ENCODE measurements around the gene CRPPA. TPM values are rescaled to one million over a fixed set of nuclear protein-coding genes. Genes with fewer than 3 reads are reported as not detected.

Gene CRPPA
- total and polyA plus RNA-seq, 2 of the 4 experiments (the other 2 are of a cell fraction) = 0.67 to 1.3 TPM

GRCh38 chr7:16463520-16463919, 42.2 kb upstream of the CRPPA start:
- no peak overlapping the region for H2BK120ac ChIP-seq (ENCODE audit: low read depth, low read length)

More at GRCh38 chr7:16463520-16463919, 42.2 kb upstream of the CRPPA start:
- Histone ChIP-seq H3K9ac (ENCODE audit: low read depth, low read length) (no peak overlapping the region), H2BK5ac (ENCODE audit: low read depth, low read length, poor library complexity, severe bottlenecking) (no peak overlapping the region), H3K18ac (ENCODE audit: low read depth, low read length) (no peak overlapping the region), H3K4me3 (ENCODE audit: insufficient read depth, low read depth, low read length) (no peak overlapping the region), H4K8ac (ENCODE audit: low read depth in 2 of 2, low read length in 2 of 2) (no peak overlapping the region), H3K23ac (ENCODE audit: low read depth, low read length) (no peak overlapping the region), H3K4ac (ENCODE audit: low read depth, low read length) (no peak overlapping the region), H3K27me3 (ENCODE audit: control insufficient read depth, insufficient read depth, low read length) (peaks cover 6% of the 10 kb centered on the region), H2BK20ac (ENCODE audit: low read depth, low read length) (no peak overlapping the region), H3K79me1 (ENCODE audit: low read depth in 1 of 2, low read length in 2 of 2) (no peaks in the 10 kb centered on the region), H3K56ac (ENCODE audit: extremely low read depth, insufficient read depth, low read length) (no peak overlapping the region), H2BK15ac (ENCODE audit: low read depth, low read length) (no peak overlapping the region), H3K14ac (replicated peaks; ENCODE audit: low read depth, low read length) (no peak overlapping the region), H4K5ac (ENCODE audit: low read depth, low read length) (no peak overlapping the region), H2AFZ (replicated peaks; ENCODE audit: low read length, poor library complexity) (no peak overlapping the region), H4K20me1 (ENCODE audit: insufficient read depth, low read length) (no peaks in the 10 kb centered on the region), H2AK9ac (replicated peaks; ENCODE audit: low read depth, low read length, poor library complexity) (no peak overlapping the region), H4K91ac (ENCODE audit: insufficient read depth, low read depth, low read length) (no peak overlapping the region), H3K4me2 (ENCODE audit: low read depth, low read length) (no peak overlapping the region), H3K9me3 (ENCODE audit: control insufficient read depth, insufficient read depth, low read length) (no peaks in the 10 kb centered on the region), H3K9me1 (ENCODE audit: insufficient read depth, low read length) (no peaks in the 10 kb centered on the region), H3K36me3 (ENCODE audit: control insufficient read depth, insufficient read depth, low read length) (no peaks in the 10 kb centered on the region), H2AK5ac (ENCODE audit: low read depth, low read length) (no peak overlapping the region), H3K27ac (ENCODE audit: insufficient read depth, low read length) (no peak overlapping the region), H3K4me1 (ENCODE audit: control insufficient read depth, insufficient read depth, low read length) (no peaks in the 10 kb centered on the region)
- intact Hi-C loops (cut with micrococcal nuclease) = no loop called here
- WGBS, 2 experiments (ENCODE audit: extremely low coverage in 2 of 2, insufficient read length in 1 of 2) = no CpG with 5 or more reads among the region's 2 CpGs
- ChIA-PET CTCF (interaction anchor here (0.6 to 1.4 kb wide), 4 partner anchors 9 to 74 kb away, joined by 3 read pairs; no protein-coding TSS in a partner anchor), POLR2A (ENCODE audit: unreplicated experiment) (no interaction called here)
- in situ Hi-C loops (cut with MboI; ENCODE audit: low sequenced_read_pairs) = no loop called here
- dilution Hi-C loops (cut with HindIII; ENCODE audit: low sequenced_read_pairs, unreplicated experiment) = no loop called here
- BruUV-seq (replicated peaks) = no TSS peak
- TF ChIP-seq RAD21 (IDR thresholded peaks at IDR 0.05; ENCODE audit: low read length) = no peak
- TF ChIP-seq MXI1 (IDR thresholded peaks at IDR 0.05; ENCODE audit: borderline replicate concordance, low read depth, low read length) = no peak
- no peak for TF ChIP-seq POLR2A (IDR thresholded peaks at IDR 0.05; ENCODE audit: low read depth, low read length)
- TF ChIP-seq BHLHE40 (IDR thresholded peaks at IDR 0.05; ENCODE audit: low read depth, low read length) = no peak
- no peak for TF ChIP-seq RCOR1 (IDR thresholded peaks at IDR 0.05; ENCODE audit: insufficient replicate concordance, low read length)
- no peak for TF ChIP-seq RFX5 (IDR thresholded peaks at IDR 0.05; ENCODE audit: low read depth, low read length)
- TF ChIP-seq CEBPB (IDR thresholded peaks at IDR 0.05; ENCODE audit: low read depth, low read length) = no peak
- TF ChIP-seq MAFK (IDR thresholded peaks at IDR 0.05; ENCODE audit: low read depth, low read length) = no peak
- TF ChIP-seq SMC3 (IDR thresholded peaks at IDR 0.05; ENCODE audit: low read depth, low read length) = no peak
- no peak for TF ChIP-seq MAZ (IDR thresholded peaks at IDR 0.05; ENCODE audit: borderline replicate concordance, low read depth, low read length)
- DNase-seq (no peak), ATAC-seq (ENCODE audit: low read depth) (no peak)

Measured in IMR-90 (cell line).